D721Med (cell line): ENCODE measurements around the gene RIC3.

Source experiments
- DNase-seq: peaks from one replicate; pipeline ENCODE4 v3.0.0; 2011; ENCODE audit warnings: low spot score; ENCODE audit not compliant: insufficient read length
- FAIRE-seq: peaks from 2 replicates; lab custom pipeline; 2011; peaks lifted over from hg19 to GRCh38; lab: Jason Lieb, UNC
- CTCF ChIP-seq: IDR thresholded peaks from 2 replicates; pipeline ENCODE4 v1.5.1; 2012; ENCODE audit warnings: mild to moderate bottlenecking, control low read depth; ENCODE audit not compliant: insufficient read depth; ENCODE audit errors: missing control alignments

RIC3 gene

DNA sequence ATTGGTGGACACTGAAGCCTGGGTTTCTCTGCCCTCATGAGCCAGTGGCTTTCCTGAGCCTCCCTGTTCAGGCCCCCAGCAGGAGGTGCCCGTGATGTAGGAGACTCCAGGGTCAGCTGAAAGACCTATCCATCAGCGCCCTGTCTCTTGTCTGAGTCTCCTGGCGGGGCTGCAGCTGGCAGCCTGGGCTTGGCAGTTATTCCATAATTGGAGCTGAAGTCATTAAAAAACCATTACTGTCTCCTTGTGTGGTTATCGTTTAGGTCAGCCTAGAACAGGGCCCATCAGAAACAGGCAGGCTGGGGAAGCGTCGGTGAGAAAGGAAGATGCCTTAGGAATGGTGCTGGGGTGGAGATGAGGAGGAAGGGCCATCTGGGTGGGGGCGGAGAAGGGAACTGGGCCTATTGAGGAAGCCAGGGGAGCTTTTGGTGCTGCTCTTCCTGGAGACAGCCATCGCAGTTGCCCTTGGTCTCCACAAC lies 82.8 kb downstream of the RIC3 start:
- TF ChIP-seq CTCF = no peak
- no peak for FAIRE-seq
- DNase-seq = no peak

- TF ChIP-seq CTCF = no peak
- FAIRE-seq (no peak), DNase-seq (no peak)
Observed at GRCh38 chr11:8085011-8085645, 83.7 kb downstream of the RIC3 start.

- FAIRE-seq (no peak), DNase-seq (no peak)
- no peak for TF ChIP-seq CTCF
Observed at GRCh38 chr11:8084352-8084751, 84.5 kb downstream of the RIC3 start.

- FAIRE-seq = peak; percentile 11
- DNase-seq = peak; percentile 84
Observed at GRCh38 chr11:8083871-8084281, 84.9 kb downstream of the RIC3 start.

DNA sequence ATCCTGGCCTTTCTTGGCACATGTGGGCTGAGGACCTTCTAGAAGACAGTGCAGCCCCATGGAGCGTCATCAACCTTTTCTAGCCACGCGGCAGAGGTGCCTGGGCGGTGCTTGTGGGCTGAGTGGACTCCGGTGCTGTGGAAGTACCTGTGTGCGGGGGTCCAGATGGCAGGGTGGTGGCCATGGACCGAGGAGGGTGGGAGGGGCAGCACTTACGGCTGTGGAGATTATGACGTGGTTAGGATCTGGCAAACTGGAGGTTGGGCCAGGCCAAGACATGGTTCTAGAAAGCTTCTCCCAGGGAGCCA lies 85.8 kb downstream of the RIC3 start:
- no peak for DNase-seq
- TF ChIP-seq CTCF = no peak
- no peak for FAIRE-seq

More at GRCh38 chr11:8083871-8084281, 84.9 kb downstream of the RIC3 start:
- TF ChIP-seq CTCF = no peak

- no peak for FAIRE-seq
- no peak for TF ChIP-seq CTCF
- DNase-seq = no peak
Observed at GRCh38 chr11:8082391-8083087, 86.3 kb downstream of the RIC3 start.

DNA sequence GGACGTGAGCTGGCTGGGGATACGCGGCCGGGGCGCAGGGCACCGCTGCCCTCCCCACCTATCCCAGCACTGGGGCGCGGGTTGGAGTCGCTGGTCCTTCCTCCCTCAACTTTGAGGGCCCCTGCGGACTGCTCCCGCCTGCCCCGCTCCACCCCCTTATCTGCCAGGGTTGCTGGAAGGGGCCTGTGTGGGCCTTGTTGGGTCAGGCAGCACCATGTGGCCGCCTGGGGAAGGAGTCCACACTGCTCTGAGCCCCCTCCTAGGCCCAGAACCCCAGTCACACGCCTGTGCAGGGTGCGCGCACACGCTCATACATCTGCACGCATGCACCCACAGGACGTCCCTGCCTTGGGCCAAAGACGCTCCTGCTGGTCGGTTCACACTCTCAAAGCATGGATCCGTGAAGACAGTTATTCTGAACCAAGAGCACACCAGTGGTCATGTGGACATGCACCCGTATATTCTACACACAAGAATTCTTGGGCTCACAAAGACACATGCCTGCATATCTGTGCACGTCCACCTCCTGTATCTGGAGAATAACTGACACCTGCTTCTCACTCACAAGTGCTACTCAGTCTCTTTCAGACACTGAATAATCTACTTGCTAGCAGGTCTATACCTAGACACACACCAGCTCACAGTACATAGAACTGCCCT lies 87.1 kb downstream of the RIC3 start:
- no peak for TF ChIP-seq CTCF
- FAIRE-seq (no peak), DNase-seq (no peak)
